Muscle of arm (tissue), 12 donors: ENCODE data around the gene KCNG2. TPM values are rescaled to one million over a fixed set of nuclear protein-coding genes. Genes with fewer than 3 reads are reported as not detected.
"Not testable (repeated sequence)": the region's sequence is repeated elsewhere in the genome, so short reads cannot be mapped to it uniquely, and the experiment has no call there.

Experiments
- DNase-seq: peaks from one replicate; pipeline ENCODE4 v3.0.0-alpha.2; 2013
- polyA plus RNA-seq, 12 donors: library from polyadenylated mRNA; unstranded; fragments of 120-200 nt; gene quantifications; one replicate each; pipeline ENCODE4 v1.2.1, GENCODE V29; 2013; ENCODE audit not compliant: insufficient read length in 12 of 12

The KCNG2 gene
- polyA plus RNA-seq, 12 donors, result 0.18 to 0.93 (median 0.35) TPM; not detected in 2

DNA sequence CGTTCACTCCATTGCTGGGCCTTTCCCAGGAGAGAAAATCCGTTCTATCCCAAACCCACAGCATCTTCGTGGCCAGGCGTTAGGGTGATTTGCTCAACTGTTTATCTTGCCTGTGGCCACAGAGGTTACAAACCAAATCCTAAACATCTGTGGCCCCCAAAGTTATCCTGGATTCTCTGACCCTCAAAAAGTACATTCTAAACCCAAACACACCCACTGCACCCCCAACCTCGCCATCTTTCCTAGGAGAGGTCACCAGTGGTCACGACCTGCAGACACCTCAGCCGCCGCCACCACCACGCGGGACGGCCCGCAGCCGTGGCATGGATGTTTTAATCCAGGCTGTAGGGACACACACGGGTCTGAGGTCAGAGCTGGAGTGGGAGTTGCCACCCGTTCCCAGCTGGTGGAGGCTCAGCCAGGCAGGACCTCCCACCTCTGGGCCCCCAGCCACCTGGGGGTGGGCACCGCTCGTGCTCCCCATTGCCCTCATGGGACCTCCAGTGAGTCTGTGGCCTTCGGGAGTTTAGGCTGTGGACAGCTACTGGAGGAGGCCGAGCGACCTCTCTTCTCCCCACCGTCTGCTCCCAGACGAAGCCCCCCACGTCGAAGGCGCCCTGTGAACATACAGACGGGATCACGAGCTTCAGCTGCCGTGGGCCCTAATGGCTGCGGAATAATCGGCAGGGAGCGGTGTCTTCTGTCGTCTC lies 72.0 kb downstream of the KCNG2 start:
- no peak for DNase-seq

DNA sequence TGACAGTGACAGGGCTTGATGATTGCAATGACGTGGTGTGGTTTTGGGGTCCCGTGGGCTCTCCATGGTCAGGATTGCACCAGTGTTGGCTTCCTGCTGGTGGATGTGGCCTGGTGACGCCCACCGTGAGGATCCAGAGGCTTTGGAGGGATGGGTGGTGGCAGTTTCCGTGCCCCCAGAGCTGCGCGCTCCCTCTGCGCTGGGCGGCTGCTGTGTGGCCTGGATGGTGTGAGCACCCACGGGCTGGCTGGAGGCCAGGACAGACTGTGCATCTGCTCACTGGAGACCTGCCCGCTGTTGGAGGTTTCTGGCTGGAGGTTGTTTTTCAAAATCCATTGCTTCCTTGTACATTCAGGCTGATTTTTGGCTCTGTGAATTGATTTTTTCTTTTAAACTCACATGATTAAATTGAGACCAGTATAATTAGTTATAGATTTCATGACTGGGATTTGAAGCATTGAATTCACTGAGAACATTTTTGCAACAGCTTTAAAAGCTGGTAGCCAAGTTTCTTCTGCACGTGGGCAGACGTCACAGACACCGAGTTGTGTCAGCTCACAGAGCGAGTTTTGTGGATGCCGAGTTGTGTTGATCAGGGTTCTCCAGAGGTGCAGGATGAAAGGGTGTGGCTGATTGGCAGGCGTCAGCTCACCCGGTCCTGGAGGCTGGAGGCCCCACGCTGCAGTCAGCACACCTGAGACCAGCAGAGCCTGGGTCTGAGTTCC lies 72.7 kb downstream of the KCNG2 start:
- DNase-seq, result no peak

DNA sequence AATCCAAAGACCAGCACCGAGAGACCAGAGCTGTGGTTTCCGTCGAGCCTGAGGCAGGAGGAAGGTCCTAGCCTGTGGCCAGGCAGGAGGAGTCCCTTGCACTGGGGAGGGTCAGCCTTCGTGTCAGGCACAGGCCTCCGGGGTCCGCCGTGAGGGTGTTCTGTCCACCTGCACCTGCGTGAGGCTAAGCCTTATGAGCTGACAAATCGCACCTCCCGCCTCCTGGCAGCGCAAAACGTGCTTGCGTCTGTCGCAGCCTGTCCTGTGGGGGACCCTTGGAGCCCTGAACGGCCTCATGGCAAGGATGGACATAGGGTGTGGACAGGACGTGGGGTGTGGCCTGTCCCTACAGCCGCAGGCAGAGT lies 73.3 kb downstream of the KCNG2 start:
- no peak for DNase-seq

DNA sequence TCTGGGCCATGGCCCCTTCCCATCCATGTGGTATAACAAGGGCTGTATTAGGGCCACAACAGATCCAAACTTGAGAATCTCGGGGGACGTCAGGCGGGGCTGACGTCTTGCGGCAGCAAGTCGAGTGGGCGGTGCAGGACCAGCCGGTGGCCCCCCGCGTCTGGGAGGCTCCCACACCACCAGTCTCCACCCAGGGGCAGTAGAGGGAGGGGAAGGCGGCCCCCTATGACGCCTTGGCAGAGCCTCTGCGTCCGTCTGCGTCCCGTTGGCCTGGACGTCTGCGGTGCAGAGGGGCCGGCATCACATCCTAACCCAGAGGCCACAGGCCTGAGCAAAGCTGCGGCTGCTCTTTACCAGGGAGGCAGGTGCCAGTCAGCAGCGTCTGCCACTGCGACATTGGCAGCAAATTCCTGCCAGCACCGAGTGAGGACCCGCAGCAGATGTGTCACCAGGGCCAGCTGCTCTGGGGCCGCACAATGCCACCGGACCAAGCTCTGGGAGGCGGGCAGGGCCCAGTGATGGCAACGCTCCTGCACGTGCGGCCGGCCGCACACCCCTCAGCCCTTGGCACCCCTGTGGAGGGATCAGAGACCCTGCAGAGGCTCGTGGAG lies 73.8 kb downstream of the KCNG2 start:
- DNase-seq, result no peak

DNA sequence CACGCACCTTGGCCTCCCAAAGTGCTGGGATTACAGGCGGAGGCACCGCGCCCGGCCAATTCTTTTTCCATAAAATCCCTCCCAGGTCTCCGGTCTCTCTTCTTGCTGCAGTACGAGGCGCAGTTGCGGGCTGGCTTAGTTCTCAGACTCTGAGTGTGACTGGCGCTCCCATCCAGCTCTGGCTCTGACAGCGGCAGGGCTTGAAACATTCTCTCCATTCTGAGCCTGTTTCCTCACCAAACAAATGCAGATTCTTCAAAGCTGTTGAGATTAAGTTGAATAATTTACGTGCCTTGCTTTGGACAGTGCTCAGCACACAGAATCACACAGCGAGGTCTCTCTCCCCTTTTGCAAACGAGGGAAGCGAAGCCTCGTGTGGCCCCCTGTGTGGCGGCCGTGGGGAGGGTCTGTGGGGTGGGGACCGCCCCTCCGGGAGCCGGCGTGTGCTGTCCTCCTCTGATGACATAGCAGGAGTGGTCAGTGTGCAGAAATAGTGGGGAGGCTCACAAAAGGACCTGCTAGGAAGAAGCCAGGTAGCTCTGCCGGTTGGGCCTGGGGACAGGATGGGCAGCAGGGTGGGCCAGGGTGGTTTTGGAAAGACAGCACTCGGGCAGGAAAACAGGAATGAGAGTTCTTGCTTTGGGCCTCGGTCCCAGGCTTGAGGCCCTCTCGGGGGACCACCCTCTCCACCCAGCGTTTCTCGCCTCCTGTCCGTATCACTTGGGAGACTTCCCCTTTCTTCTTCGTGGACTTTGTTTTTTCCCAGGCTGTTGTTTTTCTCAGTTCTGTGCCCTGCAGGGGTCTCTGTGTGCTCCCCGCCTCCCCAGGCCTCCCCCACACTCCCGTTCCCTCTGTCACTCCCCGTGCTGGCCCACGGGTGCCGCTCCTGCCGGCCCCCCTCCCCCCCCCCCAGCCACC lies 75.0 kb downstream of the KCNG2 start:
- DNase-seq, result no peak

DNA sequence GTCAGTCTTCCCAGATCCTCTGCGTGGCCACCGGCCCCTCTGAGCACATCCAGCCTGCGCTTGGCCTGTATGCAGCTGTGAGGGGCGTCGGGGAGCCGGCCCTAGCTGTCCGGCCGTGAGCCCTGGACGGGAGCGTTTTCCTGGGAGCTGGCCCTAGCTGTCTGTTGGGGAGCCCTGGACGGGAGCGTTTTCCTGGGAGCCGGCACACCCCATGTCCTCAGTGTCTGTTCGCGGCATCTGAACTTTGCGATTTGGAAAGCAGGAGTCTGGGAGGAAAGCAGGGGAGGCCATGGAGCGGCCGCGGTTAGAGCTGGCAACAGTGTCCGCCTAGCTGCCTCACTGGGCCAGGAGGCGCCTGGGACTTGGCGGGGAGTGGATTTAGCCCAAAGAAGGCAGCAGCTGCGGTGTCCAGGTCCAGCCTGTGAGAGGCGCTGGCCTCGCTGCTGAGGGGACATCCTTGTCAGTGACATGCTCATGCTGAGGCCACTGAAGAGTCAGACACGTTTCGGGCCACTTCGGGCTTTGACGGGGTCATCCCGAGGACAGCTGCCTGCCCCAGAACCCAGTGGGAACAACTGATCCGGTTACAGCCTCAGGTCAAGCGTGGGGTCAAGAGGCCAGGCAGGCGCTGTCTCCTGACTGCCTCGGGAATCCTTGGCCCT lies 75.8 kb downstream of the KCNG2 start:
- DNase-seq, result no peak

DNA sequence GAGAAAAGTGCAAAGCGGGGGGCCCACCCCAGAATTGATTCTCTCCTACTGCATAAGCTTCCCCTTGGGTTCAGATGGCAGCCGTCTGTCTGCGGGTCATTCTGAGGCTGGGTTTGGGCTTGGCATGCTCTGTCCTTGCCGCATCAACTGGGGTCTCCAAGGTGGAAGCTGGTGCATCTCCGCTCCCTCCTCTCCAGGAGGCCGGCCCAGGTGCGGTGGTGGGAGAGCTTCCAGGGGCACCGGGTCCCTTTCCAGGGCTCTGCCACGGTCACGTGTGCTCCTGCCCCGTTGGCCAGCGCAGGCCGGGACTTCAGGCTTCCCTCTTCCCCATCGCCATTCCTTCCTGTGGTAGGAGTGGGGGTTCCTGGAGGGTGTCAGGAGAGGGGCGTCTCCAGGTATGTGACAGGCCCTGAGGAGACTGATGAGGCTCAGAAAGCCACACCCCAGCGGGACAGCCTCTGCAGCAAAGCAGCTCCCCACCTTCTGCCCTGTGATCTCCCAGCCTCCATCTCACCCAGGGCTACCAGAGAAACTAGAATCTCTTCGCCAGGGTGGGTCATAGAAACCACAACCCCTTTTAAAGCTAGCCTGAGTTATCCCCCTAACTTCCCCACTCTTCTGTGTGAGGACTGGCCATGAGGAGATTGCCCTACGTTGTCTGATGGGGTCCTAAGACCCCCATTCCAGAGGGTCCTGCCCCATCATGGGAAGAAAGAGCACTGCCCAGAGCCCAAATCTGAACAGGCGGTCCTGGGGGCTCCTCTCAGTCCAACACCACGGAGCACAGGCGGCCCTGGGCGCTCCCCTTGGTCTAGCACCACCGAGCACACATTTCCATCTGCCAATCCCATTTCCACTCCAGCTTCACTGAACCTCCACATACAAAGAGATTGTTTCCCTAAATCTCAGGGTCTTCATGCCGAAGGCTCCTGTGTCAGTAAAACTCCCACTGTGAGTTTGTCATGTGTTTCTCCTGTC lies 77.1 kb downstream of the KCNG2 start:
- DNase-seq, result no peak

DNA sequence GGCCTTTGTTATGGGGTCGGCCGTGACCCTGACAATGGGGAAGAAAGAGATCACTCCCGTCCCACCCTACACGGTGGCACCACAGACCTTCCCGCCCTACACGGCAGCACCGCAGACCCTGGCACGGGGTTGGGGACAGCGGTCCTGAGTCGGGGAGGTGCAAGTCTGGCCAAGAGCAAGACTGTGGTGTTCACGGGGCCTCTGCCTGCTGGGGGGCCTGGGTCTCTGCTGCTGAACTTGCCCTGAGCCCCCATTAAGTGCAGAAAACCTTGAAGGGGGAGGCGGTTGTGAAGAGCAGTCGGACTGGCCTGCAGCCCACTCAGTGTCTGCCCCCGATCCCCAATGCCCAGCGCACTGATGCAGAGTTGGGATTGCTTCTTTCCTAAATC lies 77.8 kb downstream of the KCNG2 start:
- DNase-seq, result no peak

DNA sequence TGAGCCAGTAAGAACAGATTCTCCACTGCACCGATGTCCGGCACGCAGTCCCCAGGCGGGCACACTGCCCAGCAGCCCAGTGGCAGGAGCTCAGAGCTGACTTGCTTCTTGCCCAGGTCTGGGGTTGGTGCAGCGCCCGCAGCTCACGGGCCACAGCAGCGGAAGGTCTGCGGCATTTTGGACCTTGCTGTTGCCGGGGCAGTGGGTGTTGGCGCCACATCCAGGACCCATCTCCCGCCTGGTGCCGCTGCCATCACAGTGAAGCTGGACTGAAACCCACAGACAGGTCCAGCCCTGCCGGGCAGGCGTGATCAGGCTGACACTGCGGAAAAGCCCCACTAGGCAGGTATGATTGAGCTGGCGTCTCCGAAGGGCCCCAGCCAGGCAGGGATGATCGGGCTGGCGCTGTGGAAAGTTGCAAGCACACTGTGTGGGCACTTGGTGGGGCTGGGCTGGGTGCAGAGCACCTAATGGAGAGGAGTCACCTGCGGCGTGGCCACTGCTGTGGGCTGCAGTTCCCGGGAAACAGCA lies 78.3 kb downstream of the KCNG2 start:
- DNase-seq, result no peak

DNA sequence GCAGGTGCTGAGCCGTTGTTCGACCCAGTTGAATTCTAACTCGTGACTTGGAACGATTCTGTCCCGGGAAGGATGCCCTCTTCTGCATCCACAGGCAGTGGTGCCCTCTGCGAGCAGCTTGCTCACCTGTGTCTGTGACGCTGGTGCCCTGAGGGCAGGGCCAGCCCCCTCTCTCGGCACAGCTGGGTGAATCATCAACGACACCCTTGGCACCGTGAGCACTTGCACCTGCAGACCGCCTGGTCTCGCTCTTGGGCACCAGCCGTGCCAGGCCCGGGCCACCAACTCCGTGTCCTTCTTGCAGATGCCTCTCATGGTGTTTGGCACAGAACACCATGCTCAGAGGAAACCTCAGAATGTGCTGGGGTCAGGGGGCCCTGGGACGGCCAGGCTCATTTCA lies 78.8 kb downstream of the KCNG2 start:
- no peak for DNase-seq

DNA sequence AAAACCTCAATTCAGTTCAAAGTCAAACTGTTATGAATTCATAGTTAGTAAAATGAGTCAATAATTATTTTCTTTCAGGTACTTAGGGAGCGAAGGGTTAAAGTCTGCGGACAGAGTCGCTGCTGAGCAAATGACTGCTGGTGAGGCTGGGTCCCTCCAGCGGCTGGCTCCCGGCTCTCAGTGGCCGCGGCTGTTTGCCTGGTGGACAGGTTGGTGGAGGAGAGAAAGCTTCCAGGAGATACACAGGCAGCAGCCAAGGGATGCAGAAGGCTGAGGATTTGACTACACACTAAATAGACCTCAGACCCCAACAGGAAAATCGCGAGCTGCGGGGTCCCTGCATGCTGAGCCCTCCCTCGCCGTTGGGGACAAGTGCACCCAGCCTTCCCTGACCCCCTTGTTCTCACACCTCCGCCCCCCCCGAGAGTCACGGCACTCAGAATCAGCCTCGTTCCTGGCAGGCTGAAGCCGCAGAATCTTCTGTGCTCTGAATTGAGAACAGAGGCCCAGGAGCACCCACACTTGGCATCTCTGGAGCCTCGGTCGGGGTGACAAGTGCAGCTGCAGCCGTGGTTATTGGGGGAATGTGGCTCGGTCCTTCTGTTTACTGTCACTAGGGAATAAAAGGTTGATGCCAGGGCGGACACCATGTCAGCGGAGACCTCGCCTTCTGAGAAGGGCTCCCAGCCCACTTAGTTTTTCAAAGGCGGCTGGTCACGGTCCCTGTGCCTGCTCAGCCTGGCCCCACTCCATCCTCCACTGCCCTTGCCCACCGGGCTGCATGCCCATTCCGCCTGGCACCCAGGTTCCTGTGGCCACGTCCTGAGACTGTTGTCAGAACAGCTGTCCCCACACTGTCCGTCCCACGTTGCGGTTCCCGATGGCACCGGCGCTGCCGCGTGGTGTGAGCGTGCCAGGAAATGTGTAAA lies 79.7 kb downstream of the KCNG2 start:
- no peak for DNase-seq

DNA sequence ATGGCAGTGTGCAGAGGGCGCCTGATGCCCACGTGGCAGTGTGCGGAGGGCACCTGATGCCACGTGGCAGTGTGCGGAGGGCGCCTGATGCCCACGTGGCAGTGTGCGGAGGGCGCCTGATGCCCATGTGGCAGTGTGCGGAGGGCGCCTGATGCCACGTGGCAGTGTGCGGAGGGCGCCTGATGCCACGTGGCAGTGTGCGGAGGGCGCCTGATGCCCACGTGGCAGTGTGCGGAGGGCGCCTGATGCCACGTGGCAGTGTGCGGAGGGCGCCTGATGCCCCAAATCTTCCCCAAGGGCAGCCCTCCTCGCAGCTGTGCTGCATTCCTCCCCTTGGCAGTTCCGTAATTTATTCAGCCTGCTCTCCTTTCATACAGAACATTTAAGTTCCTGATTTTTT lies 80.5 kb downstream of the KCNG2 start:
- DNase-seq, result not testable (repeated sequence)

DNA sequence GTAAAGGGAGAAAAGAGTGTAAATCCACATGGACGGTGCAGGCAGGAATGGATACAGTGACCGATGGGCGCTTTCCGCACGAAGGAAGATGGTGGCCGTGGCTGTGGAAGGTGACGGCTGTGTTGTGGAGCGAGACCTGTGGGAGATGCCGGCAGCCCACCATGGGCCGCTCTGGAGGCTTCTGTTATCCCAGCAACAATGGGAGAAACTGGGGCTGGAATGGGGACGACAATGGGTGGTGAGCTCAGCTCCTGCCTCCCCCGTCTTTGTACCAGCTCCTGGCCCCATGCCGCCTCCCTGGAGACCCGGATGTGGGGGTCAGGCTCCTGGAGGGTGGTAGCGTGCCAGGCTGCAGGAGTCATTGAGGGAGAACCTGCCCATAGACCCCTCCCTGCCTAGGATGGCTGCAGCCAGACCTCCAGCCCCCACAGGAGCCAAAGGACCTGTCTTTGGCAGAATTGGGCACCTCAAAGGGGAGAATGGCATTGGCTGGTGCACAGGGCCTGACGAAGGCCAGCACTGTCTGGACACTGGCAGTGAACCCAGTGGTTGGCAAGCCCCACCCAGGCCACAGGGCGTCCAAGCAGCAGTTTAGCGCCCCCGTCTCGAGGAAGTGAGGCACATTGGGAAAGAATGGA lies 81.1 kb downstream of the KCNG2 start:
- no peak for DNase-seq

DNA sequence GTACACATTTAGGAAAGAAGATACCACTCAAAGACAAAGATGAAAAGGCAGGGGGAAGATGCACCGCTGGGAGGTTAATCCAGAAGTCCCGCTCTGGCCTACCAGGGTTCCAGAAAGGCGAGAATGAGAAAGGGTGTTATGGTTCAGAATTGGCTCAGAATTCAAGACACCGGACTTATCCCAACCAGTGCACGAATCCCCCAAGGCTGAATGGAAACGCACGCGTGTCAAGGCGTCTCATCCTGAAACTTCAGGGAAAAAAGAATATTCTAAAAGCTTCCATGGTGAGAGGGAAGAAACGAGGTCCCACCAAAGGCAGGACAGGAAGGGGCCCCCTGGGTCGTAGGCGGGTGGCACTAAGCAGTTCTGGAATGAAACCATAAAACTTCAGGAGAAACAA lies 81.8 kb downstream of the KCNG2 start:
- no peak for DNase-seq

DNA sequence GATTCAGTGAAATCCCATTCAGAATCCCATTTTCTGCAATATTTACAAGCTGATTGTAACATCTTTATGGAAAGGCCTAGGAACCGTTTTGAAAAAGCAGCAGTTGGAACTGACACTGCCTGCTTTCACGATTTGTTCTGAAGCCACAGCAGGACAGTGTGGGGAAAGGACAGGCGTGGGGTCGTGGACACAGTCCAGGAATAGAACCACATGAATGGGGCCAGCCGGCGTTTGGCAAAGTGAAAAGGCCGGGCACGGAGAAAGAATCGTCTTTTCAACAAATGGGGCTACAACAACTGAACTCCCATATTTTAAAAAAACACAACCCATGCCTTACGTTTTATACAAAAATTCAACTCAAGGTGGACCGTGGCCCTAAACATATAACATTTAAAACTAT lies 84.0 kb downstream of the KCNG2 start:
- DNase-seq, result no peak

DNA sequence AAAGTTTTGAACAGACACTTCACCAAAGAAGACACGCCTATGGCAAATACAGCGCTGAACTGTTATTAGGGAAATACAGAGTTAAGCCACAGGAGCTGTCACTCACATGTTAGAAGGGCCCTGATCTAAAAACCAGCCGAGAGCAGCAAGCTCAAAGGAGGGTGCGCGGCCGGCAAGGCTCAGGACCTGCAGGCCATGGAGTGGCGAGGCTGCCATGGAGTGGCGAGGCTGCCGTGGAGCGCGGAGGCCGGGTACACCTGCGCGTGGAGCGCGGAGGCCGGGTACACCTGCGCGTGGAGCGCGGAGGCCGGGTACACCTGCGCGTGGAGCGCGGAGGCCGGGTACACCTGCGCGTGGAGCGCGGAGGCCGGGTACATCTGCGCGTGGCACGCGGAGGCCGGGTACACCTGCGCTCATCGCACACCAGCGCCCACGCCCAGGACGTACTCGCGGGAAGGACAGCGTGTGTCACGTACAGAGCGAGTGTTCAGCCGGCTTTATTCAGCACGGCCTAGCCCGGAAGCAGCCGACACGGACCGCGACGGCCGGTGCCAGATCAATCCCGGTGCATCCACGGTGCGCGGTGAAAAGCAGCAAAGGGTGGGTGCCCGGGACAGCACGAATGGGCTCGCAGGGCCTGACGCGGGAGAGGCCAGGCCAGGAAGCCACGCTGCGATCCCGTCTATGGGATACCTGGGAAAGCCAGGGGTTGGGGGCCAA lies 84.9 kb downstream of the KCNG2 start:
- no peak for DNase-seq

DNA sequence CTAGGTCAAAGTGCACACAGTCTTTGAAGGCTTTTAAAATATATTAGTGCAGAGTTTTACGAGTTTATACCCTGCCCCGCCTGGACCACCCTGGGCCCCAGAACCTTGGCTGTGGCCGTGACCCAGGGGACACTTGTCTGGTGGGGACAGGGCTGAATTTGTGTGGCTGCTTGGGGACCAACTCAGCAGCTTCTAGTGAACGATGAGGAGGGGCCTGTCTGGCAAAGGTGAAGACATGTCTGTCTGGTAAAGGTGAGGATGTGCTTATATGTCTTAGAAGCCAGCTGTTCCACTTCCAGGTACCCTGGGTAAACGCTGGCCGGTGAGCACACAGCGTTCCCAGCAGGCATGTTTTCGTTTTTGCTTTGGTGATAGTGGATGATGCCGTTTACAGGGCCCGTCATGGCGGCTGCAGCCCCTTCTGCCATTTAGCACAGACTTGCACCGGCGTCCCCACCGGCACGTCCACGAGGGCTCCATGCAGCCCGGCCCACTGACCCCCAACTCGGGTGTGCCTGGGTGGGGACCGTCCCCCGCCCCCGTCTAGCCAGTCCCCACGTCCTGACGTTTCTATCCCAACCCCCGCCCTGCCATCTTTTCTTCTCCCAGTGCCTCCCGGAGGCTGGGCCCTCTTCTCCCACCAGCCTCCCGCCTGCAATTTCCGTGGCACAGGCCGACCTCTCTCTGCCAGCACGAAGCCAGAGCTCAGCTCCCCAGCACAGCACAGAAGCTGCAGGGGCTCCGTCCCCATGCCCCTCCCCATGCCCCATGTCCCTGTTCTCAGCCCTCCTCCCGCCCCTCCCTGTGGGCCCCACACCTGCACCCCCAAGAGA lies 85.9 kb downstream of the KCNG2 start:
- no peak for DNase-seq
